ENCODE results near the gene SCD.
A peak's percentile ranks its signal among the peaks of the same experiment; 100 is the strongest.
"Not testable (repeated sequence)": the region's sequence is repeated elsewhere in the genome, so short reads cannot be mapped to it uniquely, and the experiment has no call there.

Gene SCD

GRCh38 chr10:100371482-100372027, 24.5 kb downstream of the SCD start:
- H3K4me3 ChIP-seq (ENCODE audit: low read depth, low read length) = no peak overlapping the region
- TF ChIP-seq CTCF (IDR thresholded peaks at IDR 0.05; ENCODE audit: control insufficient read depth, extremely low read depth, insufficient read depth) = no peak
- DNase-seq (ENCODE audit: low read depth) = no peak

GRCh38 chr10:100372415-100373297, 25.6 kb downstream of the SCD start:
- H3K4me3 ChIP-seq (ENCODE audit: low read depth, low read length) = no peak overlapping the region
- TF ChIP-seq CTCF (IDR thresholded peaks at IDR 0.05; ENCODE audit: control insufficient read depth, extremely low read depth, insufficient read depth) = no peak
- no peak for DNase-seq (ENCODE audit: low read depth)

GRCh38 chr10:100373298-100374199, 26.5 kb downstream of the SCD start:
- no peak for TF ChIP-seq CTCF (IDR thresholded peaks at IDR 0.05; ENCODE audit: control insufficient read depth, extremely low read depth, insufficient read depth)
- peak; percentile 94 for DNase-seq (ENCODE audit: low read depth)
- H3K4me3 ChIP-seq (ENCODE audit: low read depth, low read length) = peak overlapping the region; percentile 54

GRCh38 chr10:100374200-100374655, 27.2 kb downstream of the SCD start:
- H3K4me3 ChIP-seq (ENCODE audit: low read depth, low read length) = peak overlapping the region; percentile 54
- TF ChIP-seq CTCF (IDR thresholded peaks at IDR 0.05; ENCODE audit: control insufficient read depth, extremely low read depth, insufficient read depth) = no peak
- DNase-seq (ENCODE audit: low read depth) = no peak

- not testable (repeated sequence) for DNase-seq (ENCODE audit: low read depth)
Measured at GRCh38 chr10:100374677-100375353, 27.8 kb downstream of the SCD start.

GRCh38 chr10:100376656-100377055, 29.6 kb downstream of the SCD start:
- H3K4me3 ChIP-seq (ENCODE audit: low read depth, low read length); DNase-seq (ENCODE audit: low read depth): not testable (repeated sequence)

More at GRCh38 chr10:100374677-100375353, 27.8 kb downstream of the SCD start:
- H3K4me3 ChIP-seq (ENCODE audit: low read depth, low read length) = peak overlapping the region; percentile 54

GRCh38 chr10:100377830-100378229, 30.8 kb downstream of the SCD start:
- H3K4me3 ChIP-seq (ENCODE audit: low read depth, low read length) = no peak overlapping the region
- TF ChIP-seq CTCF (IDR thresholded peaks at IDR 0.05; ENCODE audit: control insufficient read depth, extremely low read depth, insufficient read depth) = no peak
- DNase-seq (ENCODE audit: low read depth) = no peak

Data from LNCaP clone FGC (cell line).